ENCODE results near the gene NEURL4. TPM values are rescaled to one million over a fixed set of nuclear protein-coding genes. Genes with fewer than 3 reads are reported as not detected.

Gene NEURL4
- total and polyA plus RNA-seq, 8 donors = 6.9 to 84.0 (median 24.8) TPM

GRCh38 chr17:7295230-7296180 lies 33.6 kb downstream of the NEURL4 start:
- peaks cover 0 to 78% (median 28%) of the 10 kb centered on the region in 3 donors for H3K27me3 ChIP-seq
- H3K36me3 ChIP-seq = no peaks in the 10 kb centered on the region
- peak overlapping the region; percentile 26 to 68 (median 57) for H3K27ac ChIP-seq
- H3K9me3 ChIP-seq = no peaks in the 10 kb centered on the region
- TF ChIP-seq POLR2AphosphoS5 (IDR thresholded peaks at IDR 0.05) (no peak), EP300 (IDR thresholded peaks at IDR 0.05) (no peak), CTCF (IDR thresholded peaks at IDR 0.05) (no peak), POLR2A (IDR thresholded peaks at IDR 0.05) (no peak)
- peak overlapping the region; percentile 32 to 50 (median 34) for H3K4me3 ChIP-seq
- WGBS, 5 donors = 52 to 65% (median 57%) methylated on average over 42 of the region's 42 CpGs
- peaks cover 31 to 51% (median 44%) of the 10 kb centered on the region in 4 donors for H3K4me1 ChIP-seq
- intact Hi-C loops (cut with DNase I; ENCODE audit: low total_unique reads) = no loop called here
- no peak for DNase-seq

- TF ChIP-seq CTCF (IDR thresholded peaks at IDR 0.05) (no peak), POLR2AphosphoS5 (IDR thresholded peaks at IDR 0.05) (peak in 1 of 3 donors; percentile 39)
- peaks cover 31 to 51% (median 44%) of the 10 kb centered on the region in 4 donors for H3K4me1 ChIP-seq
- no peaks in the 10 kb centered on the region for H3K36me3 ChIP-seq
- H3K4me3 ChIP-seq = peak within 1 kb of the TSS; percentile 32 to 50 (median 34)
- no peaks in the 10 kb centered on the region for H3K9me3 ChIP-seq
- peaks cover 0 to 85% (median 28%) of the 10 kb centered on the region in 3 donors for H3K27me3 ChIP-seq
- WGBS, 5 donors = 0 to 7% (median 1%) methylated on average over 25 to 53 of the region's 57 CpGs
- peak; percentile 85 to 94 for DNase-seq
- H3K27ac ChIP-seq = peak within 1 kb of the TSS in 4 of 5 donors; percentile 1 to 68 (median 42)
- intact Hi-C loops (cut with DNase I; ENCODE audit: low total_unique reads) = no loop called here
Observed at GRCh38 chr17:7294614-7295153, 34.5 kb downstream of the NEURL4 start, which contains the start of gene YBX2. TSS of gene YBX2 (minus strand) at chr17:7294639. CDS start at chr17:7294500, 139 bp downstream.

DNA sequence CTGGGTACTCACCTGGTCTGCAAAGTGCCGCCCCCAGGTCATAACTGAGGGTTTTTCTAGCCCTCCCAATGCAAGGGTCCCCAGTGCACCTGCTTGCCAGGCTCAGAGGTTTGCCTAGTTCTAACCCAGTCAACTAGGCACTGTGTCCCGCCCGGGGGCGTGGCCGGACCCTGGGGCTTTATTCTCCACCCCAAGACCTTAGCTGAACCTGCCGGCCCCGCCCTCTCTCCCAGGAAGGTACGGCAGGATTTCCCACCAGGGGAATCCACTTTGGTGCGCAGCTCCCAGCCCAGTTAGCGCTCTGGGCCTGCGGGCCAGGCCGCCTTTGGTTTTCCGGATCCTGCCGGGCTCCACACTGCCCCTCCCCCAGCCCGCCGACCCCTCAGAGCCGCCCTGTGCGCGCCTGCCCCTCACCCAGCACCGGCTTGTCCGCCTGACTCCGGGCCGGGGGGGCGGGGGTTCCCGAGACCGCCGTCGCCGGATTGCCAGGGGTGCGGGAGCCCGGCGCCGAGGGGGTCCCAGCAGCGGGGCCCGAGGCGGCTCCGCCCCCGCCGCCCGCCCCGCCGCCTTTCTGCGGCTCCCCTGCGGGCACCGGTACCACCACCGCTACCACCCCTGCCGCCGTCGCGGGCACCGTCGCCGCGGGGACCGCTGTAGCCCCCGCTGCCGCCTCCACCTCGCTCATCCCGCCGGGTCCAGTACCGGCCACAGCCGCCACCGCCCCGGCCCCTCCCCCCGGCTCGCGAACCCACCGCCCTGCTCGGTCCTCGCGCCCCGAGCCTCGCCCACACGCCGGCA lies 35.1 kb downstream of the NEURL4 start:
- Histone ChIP-seq H3K27ac (peak overlapping the region in 1 of 5 donors; percentile 68), H3K4me3 (peak overlapping the region; percentile 32 to 50 (median 34)), H3K27me3 (peaks cover 0 to 92% (median 28%) of the 10 kb centered on the region in 3 donors), H3K4me1 (peaks cover 31 to 51% (median 44%) of the 10 kb centered on the region in 4 donors), H3K36me3 (no peaks in the 10 kb centered on the region), H3K9me3 (no peaks in the 10 kb centered on the region)
- DNase-seq = peak; percentile 61 to 74
- intact Hi-C loops (cut with DNase I; ENCODE audit: low total_unique reads) = no loop called here
- 4 to 15% (median 8%) methylated on average over 9 to 71 of the region's 75 CpGs for WGBS, 5 donors
- TF ChIP-seq POLR2A (IDR thresholded peaks at IDR 0.05) = no peak
- no peak for TF ChIP-seq CTCF (IDR thresholded peaks at IDR 0.05)
- no peak for TF ChIP-seq POLR2AphosphoS5 (IDR thresholded peaks at IDR 0.05)
- no peak for TF ChIP-seq EP300 (IDR thresholded peaks at IDR 0.05)

- no peak for DNase-seq
- 83 to 95% (median 89%) methylated on average over 10 to 11 of the region's 11 CpGs for WGBS, 5 donors
- Histone ChIP-seq H3K4me1 (peaks cover 31 to 51% (median 44%) of the 10 kb centered on the region in 4 donors), H3K9me3 (no peaks in the 10 kb centered on the region), H3K27ac (peak overlapping the region in 2 of 5 donors; percentile 13 to 46), H3K27me3 (peaks cover 0 to 90% (median 28%) of the 10 kb centered on the region in 3 donors), H3K4me3 (no peak overlapping the region), H3K36me3 (no peaks in the 10 kb centered on the region)
- intact Hi-C loops (cut with DNase I; ENCODE audit: low total_unique reads) = no loop called here
- no peak for TF ChIP-seq POLR2A (IDR thresholded peaks at IDR 0.05)
- TF ChIP-seq EP300 (IDR thresholded peaks at IDR 0.05) = no peak
- TF ChIP-seq CTCF (IDR thresholded peaks at IDR 0.05) = no peak
Observed at GRCh38 chr17:7293159-7293558, 36.0 kb downstream of the NEURL4 start.

Measured in stomach (tissue), 9 donors.